ENCODE data around the gene HMG20B. TPM values are rescaled to one million over a fixed set of nuclear protein-coding genes. Genes with fewer than 3 reads are reported as not detected.

The HMG20B gene
- total RNA-seq, 2 experiments from 2014 or later = 43.0 to 44.9 TPM

GRCh38 chr19:3591876-3592613 is 19.3 kb downstream of the HMG20B start:
- POLR2A ChIA-PET = no interaction called here
- CTCF ChIA-PET = interaction anchor here (1.2 to 1.5 kb wide), 3 partner anchors 13 to 48 kb away, joined by 3 read pairs; no protein-coding TSS in a partner anchor

GRCh38 chr19:3593156-3593555 is 20.4 kb downstream of the HMG20B start:
- CTCF ChIA-PET = interaction anchor here (0.6 to 1.5 kb wide), 3 partner anchors 12 to 1156 kb away, joined by 3 read pairs; no protein-coding TSS in a partner anchor
- POLR2A ChIA-PET = no interaction called here

- ChIA-PET CTCF (no interaction called here), POLR2A (no interaction called here)
Measured at GRCh38 chr19:3595521-3596061, 22.8 kb downstream of the HMG20B start.

GRCh38 chr19:3599776-3600187 is 27.0 kb downstream of the HMG20B start:
- ChIA-PET POLR2A (no interaction called here), CTCF (no interaction called here)

- ChIA-PET POLR2A (no interaction called here), CTCF (no interaction called here)
Measured at GRCh38 chr19:3601021-3601420, 28.3 kb downstream of the HMG20B start.

GRCh38 chr19:3603121-3603811 is 30.5 kb downstream of the HMG20B start:
- POLR2A ChIA-PET = interaction anchor here (0.7 kb wide), 1 partner anchor 44 kb away, joined by 3 read pairs; no protein-coding TSS in a partner anchor
- CTCF ChIA-PET = interaction anchor here (0.7 to 1.7 kb wide), 2 partner anchors 16 to 92 kb away, joined by 3 to 4 read pairs; no protein-coding TSS in a partner anchor

- ChIA-PET POLR2A (interaction anchor here (0.6 to 1.0 kb wide), 2 partner anchors 46 to 317 kb away, joined by 3 to 4 read pairs; no protein-coding TSS in a partner anchor), CTCF (interaction anchor here (0.6 to 1.4 kb wide), 3 partner anchors 12 to 65 kb away, joined by 3 to 6 read pairs (median 3); partner anchors contain the start of gene GIPC3)
Measured at GRCh38 chr19:3604227-3604986, 31.7 kb downstream of the HMG20B start.

GRCh38 chr19:3604987-3605343 is 32.2 kb downstream of the HMG20B start:
- POLR2A ChIA-PET = interaction anchor here (0.6 to 1.0 kb wide), 2 partner anchors 47 to 317 kb away, joined by 3 to 4 read pairs; no protein-coding TSS in a partner anchor

GRCh38 chr19:3605361-3605760 is 32.6 kb downstream of the HMG20B start:
- CTCF ChIA-PET = interaction anchor here (0.7 to 1.4 kb wide), 2 partner anchors 13 to 20 kb away, joined by 3 to 6 read pairs; partner anchors contain the start of gene GIPC3
- POLR2A ChIA-PET = interaction anchor here (1.0 kb wide), 1 partner anchor 47 kb away, joined by 3 read pairs; no protein-coding TSS in a partner anchor

More at GRCh38 chr19:3604987-3605343, 32.2 kb downstream of the HMG20B start:
- CTCF ChIA-PET = interaction anchor here (0.6 to 1.4 kb wide), 3 partner anchors 12 to 65 kb away, joined by 3 to 6 read pairs (median 3); partner anchors contain the start of gene GIPC3

GRCh38 chr19:3605770-3606169 is 33.0 kb downstream of the HMG20B start:
- ChIA-PET POLR2A (no interaction called here), CTCF (no interaction called here)

- CTCF ChIA-PET = no interaction called here
- POLR2A ChIA-PET = no interaction called here
Measured at GRCh38 chr19:3606174-3606689, 33.5 kb downstream of the HMG20B start.

GRCh38 chr19:3606690-3607289 is 34.0 kb downstream of the HMG20B start, which contains the start of gene TBXA2R:
Gene TBXA2R, minus strand, starts transcription at chr19:3606875. Its CDS starts 6,241 bp downstream, at chr19:3600634.
- CTCF ChIA-PET = no interaction called here
- POLR2A ChIA-PET = no interaction called here

GRCh38 chr19:3607303-3608078 is 34.7 kb downstream of the HMG20B start:
- POLR2A ChIA-PET = no interaction called here
- CTCF ChIA-PET = interaction anchor here (1.1 kb wide), 1 partner anchor 20 kb away, joined by 3 read pairs; no protein-coding TSS in a partner anchor

- ChIA-PET CTCF (interaction anchor here (1.0 to 1.1 kb wide), 2 partner anchors 13 to 19 kb away, joined by 3 to 4 read pairs; no protein-coding TSS in a partner anchor), POLR2A (interaction anchor here (0.6 kb wide), 1 partner anchor 101 kb away, joined by 4 read pairs; no protein-coding TSS in a partner anchor)
Measured at GRCh38 chr19:3608079-3608641, 35.4 kb downstream of the HMG20B start.

- CTCF ChIA-PET = interaction anchor here (0.6 to 1.5 kb wide), 3 partner anchors 10 to 13 kb away, joined by 3 to 6 read pairs (median 4); no protein-coding TSS in a partner anchor
- POLR2A ChIA-PET = interaction anchor here (0.6 kb wide), 1 partner anchor 102 kb away, joined by 4 read pairs; no protein-coding TSS in a partner anchor
Measured at GRCh38 chr19:3608750-3609322, 36.1 kb downstream of the HMG20B start.

GRCh38 chr19:3609779-3610719 is 37.3 kb downstream of the HMG20B start:
- ChIA-PET CTCF (interaction anchor here (1.5 kb wide), 1 partner anchor 9 kb away, joined by 6 read pairs; no protein-coding TSS in a partner anchor), POLR2A (no interaction called here)

Measured in activated CD8-positive, alpha-beta memory T cell treated with anti-CD3 and anti-CD28 coated beads for 36 hours (primary cell).